DMS79 treated with DMSO at 0.1 percent for 48 hours (cell line): ENCODE data around the gene TMC8.
A peak's percentile ranks its signal among the peaks of the same experiment; 100 is the strongest.

Experiments
- DNase-seq: peaks from one replicate; lab custom pipeline; 2025; lab: John Stamatoyannopoulos, UW

TMC8 gene

DNA sequence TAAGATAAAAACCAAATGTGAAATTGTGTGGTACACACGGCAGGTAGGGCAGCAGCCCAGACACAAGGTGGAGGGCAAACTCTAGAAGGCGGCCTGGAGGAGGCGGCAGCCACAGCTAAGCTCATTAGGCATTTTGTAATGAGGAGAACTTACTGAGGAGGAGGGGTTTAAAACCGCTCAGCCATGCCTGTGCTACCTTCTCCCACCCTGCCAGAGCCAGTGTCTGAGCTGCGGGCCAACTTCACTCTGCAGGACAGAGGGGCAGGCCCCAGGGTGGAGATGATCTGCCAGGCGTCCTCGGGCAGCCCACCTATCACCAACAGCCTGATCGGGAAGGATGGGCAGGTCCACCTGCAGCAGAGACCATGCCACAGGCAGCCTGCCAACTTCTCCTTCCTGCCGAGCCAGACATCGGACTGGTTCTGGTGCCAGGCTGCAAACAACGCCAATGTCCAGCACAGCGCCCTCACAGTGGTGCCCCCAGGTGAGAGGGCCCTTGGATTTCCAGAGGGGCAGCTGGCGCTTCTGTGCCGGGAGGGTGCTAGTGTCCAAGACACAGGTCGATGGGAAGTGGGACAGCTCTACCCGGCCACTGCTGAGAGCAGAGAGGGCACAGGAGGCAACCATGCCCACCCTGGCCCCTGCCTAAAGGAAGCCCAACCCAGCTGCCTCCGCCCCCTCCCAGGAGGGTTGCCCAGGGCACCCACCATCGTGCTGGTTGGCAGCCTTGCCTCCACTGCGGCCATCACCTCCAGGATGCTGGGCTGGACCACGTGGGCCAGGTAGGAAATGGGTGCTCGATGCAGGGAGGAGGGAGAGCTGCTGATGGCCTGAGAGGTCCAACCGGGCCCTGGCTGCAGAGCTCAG, 33.5 kb downstream of the TMC8 start:
- DNase-seq = no peak

DNA sequence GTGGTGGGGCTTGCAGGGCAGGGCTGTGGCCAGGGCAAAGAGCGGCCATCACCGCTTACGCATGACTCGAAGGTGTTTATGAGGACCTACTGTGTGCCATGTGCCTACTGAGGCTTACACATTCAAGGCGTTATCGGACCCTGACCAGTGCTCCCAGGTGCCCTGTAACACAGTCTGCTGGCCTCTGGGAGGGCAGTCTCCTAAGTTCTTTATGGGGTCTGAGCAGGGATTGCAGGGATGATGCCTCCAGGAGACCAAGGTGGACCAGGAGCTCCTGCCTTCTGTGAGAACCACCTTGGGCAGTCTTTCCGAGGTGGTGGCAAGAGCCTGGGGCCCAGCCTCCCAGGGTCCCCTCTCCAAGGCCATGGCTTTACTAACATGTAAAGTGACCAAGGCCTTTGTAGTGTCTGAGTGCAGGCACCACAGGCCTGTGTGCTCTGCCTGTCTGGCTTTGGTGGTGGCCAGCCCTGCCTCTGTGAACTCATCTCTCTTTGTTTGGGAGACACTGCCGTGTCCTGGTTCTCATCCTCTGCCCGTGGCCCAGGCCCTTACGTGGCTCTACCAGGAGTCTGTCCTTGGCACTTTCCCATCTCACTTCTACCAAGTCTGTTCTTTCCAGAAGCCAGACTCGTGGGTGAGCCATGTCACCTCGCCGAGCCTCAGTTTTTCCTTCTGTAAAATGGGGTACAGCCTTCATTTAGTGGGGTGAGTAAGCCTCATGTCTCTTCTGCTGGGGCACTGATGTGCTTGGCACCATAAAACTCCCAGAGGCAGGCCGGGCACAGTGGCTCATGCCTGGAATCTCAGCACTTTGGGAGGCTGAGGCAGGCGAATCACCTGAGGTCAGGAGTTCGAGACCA, 34.4 kb downstream of the TMC8 start:
- no peak for DNase-seq

DNA sequence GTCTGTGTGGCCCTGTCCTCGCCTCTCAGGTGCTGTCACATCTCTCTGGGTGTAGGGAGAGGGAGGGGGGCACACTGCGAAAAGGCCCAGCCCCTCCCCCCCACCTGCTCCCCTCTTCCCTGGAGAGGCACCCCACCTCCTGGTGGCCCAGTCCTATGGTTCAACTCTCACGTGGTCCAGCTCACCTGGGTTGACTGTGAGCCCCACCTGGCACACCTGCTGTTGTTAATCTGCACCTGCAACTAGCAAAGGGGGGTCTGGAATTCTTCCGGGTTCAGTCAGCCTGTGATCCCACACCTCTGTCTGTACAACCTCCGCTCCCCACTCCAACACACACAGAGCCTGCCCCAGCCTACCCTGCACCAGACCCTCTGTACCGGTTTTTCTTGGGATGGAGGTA, 35.8 kb downstream of the TMC8 start:
- peak; percentile 2 for DNase-seq

DNA sequence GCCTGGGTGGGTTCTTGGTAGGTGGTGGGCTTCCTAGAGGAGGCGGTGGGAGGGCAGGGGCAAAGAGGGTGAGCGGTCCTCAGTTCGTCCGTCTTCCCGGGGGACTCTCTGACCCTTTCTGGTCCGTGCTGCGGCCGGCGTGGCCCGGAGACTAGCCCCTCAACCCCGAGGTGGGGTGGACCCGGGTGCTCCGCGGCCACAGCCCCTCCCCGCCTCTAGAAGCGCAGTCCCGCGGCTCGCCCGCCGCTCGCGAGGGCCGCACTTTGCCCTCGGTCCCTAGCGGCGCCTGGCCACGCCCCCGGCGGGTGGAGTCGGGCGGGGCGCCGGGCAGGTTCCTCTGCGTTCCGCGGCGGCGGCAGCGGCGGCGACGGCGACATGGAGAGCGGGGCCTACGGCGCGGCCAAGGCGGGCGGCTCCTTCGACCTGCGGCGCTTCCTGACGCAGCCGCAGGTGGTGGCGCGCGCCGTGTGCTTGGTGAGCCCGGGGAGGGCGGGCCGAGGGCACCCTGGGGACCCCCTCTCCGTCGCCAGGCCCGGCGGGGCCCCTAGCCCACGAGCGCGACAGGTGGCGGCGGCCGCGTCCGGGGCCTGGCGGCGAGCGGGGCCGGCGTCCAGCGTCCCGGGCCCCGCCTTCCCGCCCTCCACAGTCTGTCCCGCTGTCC, 37.8 kb downstream of the TMC8 start, which contains the start of gene SYNGR2:
Gene SYNGR2, plus strand, starts transcription at position 340 of the 661 bp plus-strand sequence. Its CDS starts 36 bp downstream, at position 376.
- peak; percentile 47 for DNase-seq

DNA sequence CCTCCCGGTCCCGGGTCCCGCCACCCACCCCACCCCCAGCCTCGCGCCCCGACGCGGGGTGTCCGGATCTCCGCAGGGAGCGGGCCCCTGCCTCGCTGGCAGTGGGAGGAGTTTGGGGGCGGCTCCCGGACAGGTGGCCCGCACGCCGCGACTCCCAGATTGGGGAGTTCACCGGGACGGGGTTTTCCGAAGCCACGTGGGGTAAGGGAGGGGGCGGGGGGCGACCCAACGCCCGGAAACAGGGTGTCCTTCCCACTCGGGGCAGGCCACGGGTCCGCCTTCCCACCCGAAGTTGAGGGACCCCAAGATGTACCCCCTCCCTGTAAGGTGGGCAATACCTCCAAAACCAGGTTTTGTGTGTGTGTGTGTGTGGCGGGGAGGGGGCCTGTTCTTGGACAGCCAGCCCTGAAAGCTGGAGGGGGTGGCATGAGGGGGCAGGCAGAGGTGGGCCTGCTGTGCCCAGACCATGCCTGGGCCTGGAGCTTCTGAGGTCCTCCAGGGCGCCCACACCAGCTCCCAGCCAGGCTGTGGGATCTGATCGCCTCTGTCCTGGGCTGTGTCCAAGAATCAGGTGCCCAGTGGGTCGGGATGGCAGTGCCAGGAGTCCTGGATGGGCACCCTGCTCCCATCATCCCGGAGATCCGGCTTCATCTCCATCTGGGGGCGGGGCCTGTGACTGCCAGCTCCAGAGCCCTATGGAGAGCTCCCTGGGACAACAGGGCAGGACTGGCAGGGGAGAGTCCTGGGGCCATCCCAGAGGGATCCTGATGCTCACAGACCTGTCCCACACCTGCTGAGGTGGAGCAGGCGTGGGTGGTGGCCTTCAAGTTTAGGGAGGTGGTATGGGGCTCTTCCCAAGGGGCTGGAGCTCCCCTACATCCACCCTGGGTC, 38.6 kb downstream of the TMC8 start:
- DNase-seq = no peak

DNA sequence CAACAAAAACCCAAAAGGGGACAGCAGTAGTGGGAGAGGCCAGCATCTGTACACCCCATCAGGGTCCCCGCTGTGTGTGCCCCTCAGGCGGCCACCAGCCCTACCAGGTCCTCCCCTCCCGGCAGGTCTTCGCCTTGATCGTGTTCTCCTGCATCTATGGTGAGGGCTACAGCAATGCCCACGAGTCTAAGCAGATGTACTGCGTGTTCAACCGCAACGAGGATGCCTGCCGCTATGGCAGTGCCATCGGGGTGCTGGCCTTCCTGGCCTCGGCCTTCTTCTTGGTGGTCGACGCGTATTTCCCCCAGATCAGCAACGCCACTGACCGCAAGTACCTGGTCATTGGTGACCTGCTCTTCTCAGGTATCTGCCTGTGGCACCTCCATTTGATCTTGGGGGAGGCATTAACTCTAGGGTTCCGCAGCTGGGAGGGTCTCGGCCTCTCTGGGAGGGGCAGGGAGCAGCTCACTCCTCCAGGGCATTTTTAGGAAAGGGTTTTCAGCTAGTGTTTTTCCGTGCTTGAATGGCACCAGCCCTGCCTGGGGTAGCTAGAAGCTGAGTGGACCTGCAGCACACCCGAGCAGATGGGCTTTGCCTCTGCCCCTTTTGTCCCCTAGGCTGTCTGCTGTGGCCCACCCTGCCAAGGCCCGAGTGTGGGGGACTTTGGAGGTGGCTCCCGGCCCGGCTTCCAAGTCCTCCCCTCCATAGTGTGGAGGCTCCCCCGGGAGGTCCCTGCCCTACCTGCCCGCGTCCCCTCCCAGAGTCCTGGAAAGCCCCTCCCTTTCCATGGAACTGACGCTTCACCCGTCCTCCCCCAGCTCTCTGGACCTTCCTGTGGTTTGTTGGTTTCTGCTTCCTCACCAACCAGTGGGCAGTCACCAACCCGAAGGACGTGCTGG, 40.4 kb downstream of the TMC8 start:
- DNase-seq = no peak

DNA sequence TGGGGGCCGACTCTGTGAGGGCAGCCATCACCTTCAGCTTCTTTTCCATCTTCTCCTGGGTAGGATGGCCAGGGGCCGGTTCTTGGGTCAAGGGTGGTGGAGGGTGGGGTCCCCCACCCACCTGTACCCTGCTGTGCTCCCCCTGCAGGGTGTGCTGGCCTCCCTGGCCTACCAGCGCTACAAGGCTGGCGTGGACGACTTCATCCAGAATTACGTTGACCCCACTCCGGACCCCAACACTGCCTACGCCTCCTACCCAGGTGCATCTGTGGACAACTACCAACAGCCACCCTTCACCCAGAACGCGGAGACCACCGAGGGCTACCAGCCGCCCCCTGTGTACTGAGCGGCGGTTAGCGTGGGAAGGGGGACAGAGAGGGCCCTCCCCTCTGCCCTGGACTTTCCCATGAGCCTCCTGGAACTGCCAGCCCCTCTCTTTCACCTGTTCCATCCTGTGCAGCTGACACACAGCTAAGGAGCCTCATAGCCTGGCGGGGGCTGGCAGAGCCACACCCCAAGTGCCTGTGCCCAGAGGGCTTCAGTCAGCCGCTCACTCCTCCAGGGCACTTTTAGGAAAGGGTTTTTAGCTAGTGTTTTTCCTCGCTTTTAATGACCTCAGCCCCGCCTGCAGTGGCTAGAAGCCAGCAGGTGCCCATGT, 41.1 kb downstream of the TMC8 start:
- peak; percentile 32 for DNase-seq

DNA sequence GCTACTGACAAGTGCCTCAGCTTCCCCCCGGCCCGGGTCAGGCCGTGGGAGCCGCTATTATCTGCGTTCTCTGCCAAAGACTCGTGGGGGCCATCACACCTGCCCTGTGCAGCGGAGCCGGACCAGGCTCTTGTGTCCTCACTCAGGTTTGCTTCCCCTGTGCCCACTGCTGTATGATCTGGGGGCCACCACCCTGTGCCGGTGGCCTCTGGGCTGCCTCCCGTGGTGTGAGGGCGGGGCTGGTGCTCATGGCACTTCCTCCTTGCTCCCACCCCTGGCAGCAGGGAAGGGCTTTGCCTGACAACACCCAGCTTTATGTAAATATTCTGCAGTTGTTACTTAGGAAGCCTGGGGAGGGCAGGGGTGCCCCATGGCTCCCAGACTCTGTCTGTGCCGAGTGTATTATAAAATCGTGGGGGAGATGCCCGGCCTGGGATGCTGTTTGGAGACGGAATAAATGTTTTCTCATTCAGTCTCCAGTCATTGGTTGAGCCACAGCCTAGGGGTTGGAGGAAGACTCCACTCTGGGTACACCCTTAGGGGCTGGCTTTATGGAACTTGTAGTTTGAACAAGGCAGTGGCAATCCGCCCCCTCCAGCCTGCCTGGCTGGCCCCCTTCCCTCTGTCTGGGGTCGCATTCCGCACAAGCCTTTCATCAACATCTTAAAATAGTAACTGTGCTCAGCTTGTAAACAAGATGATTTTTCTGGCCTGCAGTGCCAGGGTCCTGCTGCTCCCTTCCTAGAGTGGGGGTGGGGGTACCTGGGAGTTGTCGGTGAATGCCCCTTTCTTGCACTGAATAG, 41.9 kb downstream of the TMC8 start:
- no peak for DNase-seq

DNA sequence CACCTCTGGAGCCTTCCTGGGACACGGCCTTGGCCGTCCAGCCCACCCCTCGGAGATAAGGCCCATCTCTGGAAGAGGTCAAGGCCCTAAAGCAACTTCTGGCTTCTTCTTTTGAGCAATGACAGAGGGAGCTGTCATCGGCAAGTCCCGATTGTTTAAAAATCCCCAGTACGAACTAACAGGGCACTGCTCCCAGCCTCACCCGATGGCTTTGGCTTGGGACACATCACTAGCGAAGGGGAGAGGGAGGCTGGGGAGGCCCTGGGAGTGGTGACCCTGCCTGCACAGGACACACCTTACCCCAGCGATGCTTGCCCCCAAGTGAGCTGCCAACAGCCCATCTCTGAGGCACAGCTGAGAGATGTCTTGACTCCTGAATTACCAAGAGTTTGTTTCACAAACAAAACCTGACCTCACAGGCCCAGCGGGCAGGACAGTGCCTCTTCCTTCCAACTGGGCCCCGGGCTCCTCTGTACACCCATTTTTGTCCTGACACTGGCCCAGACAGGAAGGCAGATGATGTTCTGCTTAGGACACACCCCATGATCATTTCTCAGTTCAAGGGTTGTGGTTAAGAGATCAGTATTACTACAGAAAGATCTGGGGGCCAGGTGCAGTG, 42.6 kb downstream of the TMC8 start:
- DNase-seq = no peak

DNA sequence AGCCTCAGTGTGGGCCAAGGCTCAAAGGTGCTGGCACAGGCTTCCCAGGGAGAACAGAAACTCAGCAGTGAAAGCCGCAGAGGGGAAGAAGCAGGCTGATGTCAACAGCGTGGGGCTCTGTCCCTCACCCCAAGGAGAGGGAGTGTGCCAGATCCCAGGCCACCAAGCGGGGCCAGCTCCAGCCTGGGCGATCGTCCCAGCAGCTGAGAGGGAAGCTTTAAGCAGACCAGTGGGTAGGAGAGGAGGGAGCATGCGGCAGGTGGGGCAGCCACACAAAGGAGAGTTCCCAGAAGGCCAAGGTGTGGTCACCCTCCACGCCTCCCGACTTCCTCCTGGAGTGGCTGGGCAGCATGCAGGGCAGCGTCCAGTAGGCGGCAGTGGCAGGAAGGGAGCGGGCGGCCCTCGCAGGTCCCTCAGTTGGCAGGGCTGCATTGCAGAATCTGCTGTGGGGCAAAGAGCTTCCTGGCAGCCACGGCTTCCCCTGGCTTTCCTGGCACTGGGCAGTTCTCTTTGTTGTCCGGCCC, 43.8 kb downstream of the TMC8 start:
- no peak for DNase-seq

DNA sequence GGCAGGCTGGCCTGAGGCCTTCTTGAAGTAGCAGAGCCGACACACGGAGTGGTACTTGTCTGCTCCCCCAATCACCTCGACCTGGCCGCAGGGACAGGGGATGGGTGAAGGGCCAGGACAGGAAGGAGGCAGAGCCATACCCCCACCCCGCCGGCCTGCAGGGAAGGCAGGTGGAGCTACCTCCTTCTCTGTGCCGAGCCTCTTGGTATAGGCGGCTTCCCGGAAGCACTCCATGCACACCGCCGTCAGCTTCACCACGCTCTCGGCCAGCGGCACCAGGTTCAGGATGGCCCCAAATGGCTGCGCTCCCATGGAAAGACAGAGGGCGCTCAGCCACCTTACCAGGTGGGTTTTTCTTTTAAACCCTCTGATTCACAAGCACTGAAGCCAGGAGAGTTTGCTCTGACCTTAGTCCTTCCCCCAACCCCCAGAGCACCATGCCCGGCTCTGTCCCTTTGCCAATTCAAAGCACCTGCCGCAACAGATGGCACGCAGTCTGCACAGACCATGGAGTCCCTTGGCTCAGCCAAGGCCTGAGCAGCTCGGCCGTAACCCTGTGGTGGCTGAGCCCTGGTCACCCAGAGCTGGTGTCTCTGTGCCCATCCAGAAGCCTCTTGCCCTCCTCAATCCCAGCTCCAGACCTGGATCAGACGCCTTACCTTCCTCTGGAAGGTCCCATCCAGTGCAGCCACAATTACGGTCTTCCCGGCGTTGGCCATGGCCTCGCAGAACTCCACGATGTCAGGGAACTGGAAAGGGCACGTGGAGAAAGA, 44.5 kb downstream of the TMC8 start:
- DNase-seq = no peak

DNA sequence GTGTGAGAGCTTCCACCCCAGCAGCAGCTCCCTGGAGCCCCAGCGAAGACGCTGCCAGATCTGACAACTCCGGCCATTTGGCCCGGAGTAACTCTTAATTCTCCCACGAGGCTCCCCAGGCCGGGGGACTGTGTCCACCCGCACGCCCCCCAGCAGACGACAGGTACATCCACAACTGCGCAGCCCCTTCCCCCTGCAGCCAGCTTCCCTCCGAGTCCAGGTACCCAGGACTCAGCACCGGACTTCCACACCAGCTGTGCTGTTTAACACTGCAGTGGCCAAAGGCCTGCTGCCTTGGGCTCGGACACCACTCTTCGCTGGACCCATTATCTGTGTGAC, 45.0 kb downstream of the TMC8 start:
- no peak for DNase-seq

DNA sequence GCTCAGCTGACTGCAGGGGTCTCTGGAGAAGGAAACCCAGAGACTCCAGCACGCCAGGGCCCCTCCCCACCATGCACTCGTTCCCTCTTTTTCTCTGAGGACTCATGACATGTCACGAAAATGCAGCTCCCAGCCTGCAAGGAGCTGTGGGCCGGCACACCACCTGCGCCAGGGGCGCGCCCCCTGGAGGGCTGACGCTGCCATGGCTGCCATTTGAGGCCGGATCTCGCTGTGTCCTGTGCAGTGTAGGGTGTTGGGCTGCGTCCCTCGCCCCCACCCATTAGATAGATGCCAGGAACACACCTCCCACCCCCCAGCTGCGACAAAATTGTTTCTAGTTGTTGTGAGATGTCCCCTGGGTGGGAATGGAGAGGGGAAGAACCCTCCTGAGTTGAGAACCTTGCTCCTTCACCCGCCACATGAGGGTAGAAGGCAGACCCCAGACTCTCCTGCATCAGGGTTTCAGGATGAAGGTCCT, 46.0 kb downstream of the TMC8 start:
- DNase-seq = no peak

DNA sequence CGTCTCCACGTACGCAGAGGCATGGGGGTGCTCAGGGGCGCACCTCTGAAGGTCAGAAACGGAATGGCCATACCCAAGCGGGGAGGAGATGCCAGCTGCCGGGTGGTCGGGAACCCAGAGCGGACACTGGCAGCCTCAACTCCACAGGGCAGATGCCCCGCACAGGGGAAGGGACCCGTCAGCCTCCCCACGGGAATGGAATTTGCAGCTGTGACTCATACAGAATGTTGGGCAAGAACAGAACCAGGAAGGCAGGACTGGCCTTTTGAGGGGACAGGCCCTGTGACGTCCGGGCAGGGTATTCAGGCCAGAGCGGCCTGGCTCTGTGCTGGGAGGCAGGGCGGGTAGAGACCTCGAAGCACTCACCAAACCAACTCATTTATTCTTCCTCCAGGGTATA, 48.8 kb downstream of the TMC8 start:
- DNase-seq = no peak

DNA sequence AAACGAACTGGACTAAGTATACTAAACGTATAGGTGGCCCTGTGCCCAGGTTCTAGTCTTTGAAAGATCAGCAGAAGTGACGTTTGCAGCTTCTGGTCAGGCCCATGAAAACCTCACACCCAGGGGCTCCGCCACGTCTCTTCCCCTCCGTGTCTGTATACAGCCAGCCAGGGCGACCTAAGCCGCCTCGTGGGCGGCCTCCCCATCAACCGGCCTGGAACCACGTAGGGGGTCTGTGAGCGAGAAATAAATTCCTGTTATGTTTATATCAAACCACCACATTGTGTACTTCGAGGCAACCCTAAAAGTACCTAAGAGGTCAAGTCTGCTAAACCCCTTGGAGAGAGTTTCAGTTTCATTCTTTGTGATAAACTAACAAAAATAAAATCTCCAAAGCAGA, 49.5 kb downstream of the TMC8 start:
- no peak for DNase-seq

DNA sequence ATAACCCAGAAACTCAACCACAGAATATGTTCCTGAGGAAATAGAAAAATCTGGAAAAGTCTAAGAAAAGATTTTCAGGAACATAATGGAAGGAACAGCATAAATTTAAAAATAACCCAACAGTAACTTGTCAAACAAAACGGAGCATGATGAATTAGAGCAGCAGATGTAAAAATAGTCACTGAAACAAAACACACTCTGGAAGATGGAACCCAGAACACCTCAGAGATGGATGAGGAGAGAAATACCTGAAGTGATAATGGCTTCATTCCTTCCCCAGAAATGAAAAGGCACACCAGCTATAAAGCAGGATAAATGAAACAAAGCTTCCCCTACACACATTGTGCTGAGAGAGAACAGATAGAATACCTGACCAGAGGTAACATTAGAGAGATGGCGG, 49.9 kb downstream of the TMC8 start:
- no peak for DNase-seq

DNA sequence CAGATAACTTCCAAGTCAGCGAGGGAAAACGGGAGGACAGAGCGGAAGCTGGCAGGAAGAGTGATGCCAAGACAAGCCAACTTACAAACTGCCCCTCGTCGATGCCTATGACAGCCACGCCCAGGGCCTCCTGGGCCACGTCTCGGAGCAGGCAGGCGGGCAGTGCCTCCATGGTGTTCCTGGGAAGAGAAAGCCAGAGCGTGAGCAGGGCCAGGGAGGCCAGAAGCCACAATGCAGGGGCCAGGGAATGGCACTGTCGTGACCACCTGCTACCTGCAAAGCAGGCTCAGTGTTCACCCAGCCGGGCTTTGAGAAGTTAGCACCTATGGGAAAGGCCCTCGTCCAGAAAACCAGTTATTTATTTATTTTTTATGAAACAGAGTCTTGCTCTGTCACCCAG, 51.9 kb downstream of the TMC8 start:
- DNase-seq = no peak

DNA sequence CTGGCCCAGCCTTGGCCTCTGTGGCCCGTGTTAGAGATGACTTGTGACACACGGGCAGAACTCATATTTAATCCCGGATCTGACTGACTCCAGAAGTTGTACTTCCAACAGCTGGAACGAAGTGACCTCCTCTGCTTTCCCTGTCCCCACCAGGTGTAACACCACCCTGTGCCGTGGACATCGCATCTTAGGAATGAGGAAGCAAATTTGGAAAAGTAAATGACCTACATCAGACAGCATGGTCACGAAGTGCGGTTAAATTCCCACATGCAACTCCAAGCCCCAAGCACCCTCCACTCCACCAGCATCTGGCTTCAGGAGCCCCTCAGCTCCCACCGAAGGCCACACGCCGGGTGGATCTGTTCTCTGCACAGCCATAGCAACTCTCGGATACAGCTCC, 53.3 kb downstream of the TMC8 start:
- no peak for DNase-seq
